Gastroesophageal sphincter (tissue), 3 donors: ENCODE measurements around the gene LRP4.

Experiments used
- CTCF ChIP-seq, 4 experiments: fragments of 200-600 bp in 2 of 4; fragments of 450-650 bp in 2 of 4; sonication (generic) in 1 of 4; IDR thresholded peaks; one replicate each; pipeline ENCODE4 v1.5.1; 2017 to 2019; ENCODE audit warnings: antibody characterized with exemption in 4 of 4, mild to moderate bottlenecking in 2 of 4, moderate library complexity in 2 of 4
- EP300 ChIP-seq: sonication (generic); formaldehyde crosslinking; IDR thresholded peaks from one replicate; pipeline ENCODE4 v1.6.1; 2017; ENCODE audit warnings: antibody characterized with exemption, mild to moderate bottlenecking
- POLR2A ChIP-seq, 2 donors: fragments of 450-650 bp; IDR thresholded peaks; one replicate each; pipeline ENCODE4 v1.6.1; 2017; ENCODE audit warnings: antibody characterized with exemption in 2 of 2, mild to moderate bottlenecking in 2 of 2, moderate library complexity in 1 of 2

GRCh38 chr11:46967962-46968361, 49.6 kb upstream of the LRP4 start:
- TF ChIP-seq CTCF (IDR thresholded peaks at IDR 0.05) (no peak), EP300 (no peak), POLR2A (IDR thresholded peaks at IDR 0.05) (no peak)
